Stimulated activated CD4-positive, alpha-beta T cell treated with anti-CD3 and anti-CD28 coated beads, Interleukin-4, amount 100 ng/mL, for 48 hours (primary cell): ENCODE results near the gene LMO1.

ENCODE experiments used
- DNase-seq, 2 donors: peaks; one replicate each; pipeline ENCODE4 v3.0.0-alpha.2; 2020; ENCODE audit warnings: low read depth in 2 of 2

LMO1 gene

GRCh38 chr11:8204025-8204424, 59.7 kb downstream of the LMO1 start:
- DNase-seq = no peak

- DNase-seq = no peak
These were observed 60.3 kb downstream of the LMO1 start for GRCh38 chr11:8203414-8203715.

GRCh38 chr11:8202516-8203413, 60.9 kb downstream of the LMO1 start:
- DNase-seq = no peak

- DNase-seq = no peak
These were observed 61.9 kb downstream of the LMO1 start for GRCh38 chr11:8201644-8202365.

- DNase-seq = no peak
These were observed 64.0 kb downstream of the LMO1 start for GRCh38 chr11:8199676-8200075.

- no peak for DNase-seq
These were observed 66.9 kb downstream of the LMO1 start for GRCh38 chr11:8196749-8197148.

GRCh38 chr11:8194956-8195355, 68.7 kb downstream of the LMO1 start:
- no peak for DNase-seq

- no peak for DNase-seq
These were observed 70.8 kb downstream of the LMO1 start for GRCh38 chr11:8192896-8193209.

GRCh38 chr11:8192016-8192895, 71.4 kb downstream of the LMO1 start:
- peak; percentile 26 to 37 for DNase-seq

GRCh38 chr11:8190431-8190830, 73.2 kb downstream of the LMO1 start:
- no peak for DNase-seq

- DNase-seq = no peak
These were observed 77.2 kb downstream of the LMO1 start for GRCh38 chr11:8186429-8186828.

- DNase-seq = no peak
These were observed 80.6 kb downstream of the LMO1 start for GRCh38 chr11:8183111-8183510.

GRCh38 chr11:8180469-8180868, 83.2 kb downstream of the LMO1 start:
- DNase-seq = no peak

- no peak for DNase-seq
These were observed 85.4 kb downstream of the LMO1 start for GRCh38 chr11:8178297-8178696.

GRCh38 chr11:8177136-8177535, 86.5 kb downstream of the LMO1 start:
- DNase-seq = no peak
